ENCODE results near the gene TBX18. TPM values are rescaled to one million over a fixed set of nuclear protein-coding genes. Genes with fewer than 3 reads are reported as not detected.
A peak's percentile ranks its signal among the peaks of the same experiment; 100 is the strongest.

The TBX18 gene
- total RNA-seq, 1 donor from 2014 or later, result 81.0 TPM

- no peak for DNase-seq (ENCODE audit: low spot score in 2 of 2)
- Histone ChIP-seq H3K9me3 (no peaks in the 10 kb centered on the region), H3K27me3 (no peaks in the 10 kb centered on the region), H3K36me3 (no peaks in the 10 kb centered on the region), H3K4me3 (peak overlapping the region; percentile 61 to 74), H3K27ac (peak overlapping the region; percentile 93 to 95), H3K4me1 (no peaks in the 10 kb centered on the region)
- no peak for TF ChIP-seq CTCF (IDR thresholded peaks at IDR 0.05)
- intact Hi-C loops (cut with DNase I), result loop anchor here (5.0 kb wide), 1 partner anchor 689 kb away; no protein-coding TSS in a partner anchor
Measured at GRCh38 chr6:84773133-84773430, 8.7 kb upstream of the TBX18 start.

- peak overlapping the region; percentile 61 to 74 for H3K4me3 ChIP-seq
- peak overlapping the region; percentile 93 to 95 for H3K27ac ChIP-seq
- intact Hi-C loops (cut with DNase I), result loop anchor here (5.0 kb wide), 1 partner anchor 690 kb away; no protein-coding TSS in a partner anchor
Measured at GRCh38 chr6:84772428-84773132, 8.2 kb upstream of the TBX18 start.

GRCh38 chr6:84771756-84772356 is 7.5 kb upstream of the TBX18 start:
- Histone ChIP-seq H3K27ac (peak overlapping the region; percentile 93 to 95), H3K4me3 (peak overlapping the region in 1 of 2 donors; percentile 74), H3K9me3 (no peaks in the 10 kb centered on the region), H3K27me3 (no peaks in the 10 kb centered on the region), H3K4me1 (no peaks in the 10 kb centered on the region), H3K36me3 (no peaks in the 10 kb centered on the region)
- TF ChIP-seq CTCF (IDR thresholded peaks at IDR 0.05), result no peak
- intact Hi-C loops (cut with DNase I), result loop anchor here (5.0 kb wide), 1 partner anchor 690 kb away; no protein-coding TSS in a partner anchor
- no peak for DNase-seq (ENCODE audit: low spot score in 2 of 2)

More at GRCh38 chr6:84772428-84773132, 8.2 kb upstream of the TBX18 start:
- H3K9me3 ChIP-seq, result no peaks in the 10 kb centered on the region
- no peaks in the 10 kb centered on the region for H3K4me1 ChIP-seq
- no peaks in the 10 kb centered on the region for H3K27me3 ChIP-seq
- TF ChIP-seq CTCF (IDR thresholded peaks at IDR 0.05), result no peak
- no peak for DNase-seq (ENCODE audit: low spot score in 2 of 2)
- H3K36me3 ChIP-seq, result no peaks in the 10 kb centered on the region

- H3K4me1 ChIP-seq, result no peaks in the 10 kb centered on the region
- no peak for TF ChIP-seq CTCF (IDR thresholded peaks at IDR 0.05)
- DNase-seq (ENCODE audit: low spot score in 2 of 2), result no peak
- no peaks in the 10 kb centered on the region for H3K27me3 ChIP-seq
- H3K27ac ChIP-seq, result no peak overlapping the region
- H3K4me3 ChIP-seq, result peak overlapping the region in 1 of 2 donors; percentile 74
- intact Hi-C loops (cut with DNase I), result loop anchor here (5.0 kb wide), 1 partner anchor 691 kb away; no protein-coding TSS in a partner anchor
- H3K9me3 ChIP-seq, result no peaks in the 10 kb centered on the region
- no peaks in the 10 kb centered on the region for H3K36me3 ChIP-seq
Measured at GRCh38 chr6:84771125-84771755, 6.8 kb upstream of the TBX18 start.

GRCh38 chr6:84770521-84770920 is 6.1 kb upstream of the TBX18 start:
- Histone ChIP-seq H3K27me3 (no peaks in the 10 kb centered on the region), H3K4me1 (no peaks in the 10 kb centered on the region), H3K36me3 (no peaks in the 10 kb centered on the region), H3K27ac (no peak overlapping the region), H3K4me3 (no peak overlapping the region), H3K9me3 (no peaks in the 10 kb centered on the region)
- TF ChIP-seq CTCF (IDR thresholded peaks at IDR 0.05), result no peak
- intact Hi-C loops (cut with DNase I), result loop anchor here (5.0 kb wide), 1 partner anchor 692 kb away; no protein-coding TSS in a partner anchor
- no peak for DNase-seq (ENCODE audit: low spot score in 2 of 2)

Measured in ascending aorta (tissue), 2 donors.